HG02642 (cell line): ENCODE measurements around the gene EVX2.

Experiments used
- ATAC-seq: cut with Tn5 transposase; IDR thresholded peaks from one replicate; pipeline ENCODE4 v1.9.1; 2021; ENCODE audit warnings: mild to moderate bottlenecking; ENCODE audit not compliant: unreplicated experiment, poor library complexity

The EVX2 gene

GRCh38 chr2:176122683-176123410, 39.1 kb upstream of the EVX2 start, which contains the start of gene HOXD9:
Gene HOXD9 (plus strand): TSS chr2:176122719. CDS start chr2:176122769, 50 bp downstream.
- no peak for ATAC-seq

GRCh38 chr2:176122052-176122682, 38.4 kb upstream of the EVX2 start:
- no peak for ATAC-seq

GRCh38 chr2:176121190-176122051, 37.7 kb upstream of the EVX2 start:
- ATAC-seq = no peak

- ATAC-seq = no peak
Observed at GRCh38 chr2:176120364-176121189, 36.8 kb upstream of the EVX2 start.

GRCh38 chr2:176118601-176119339, 35.0 kb upstream of the EVX2 start:
- ATAC-seq = no peak

- no peak for ATAC-seq
Observed at GRCh38 chr2:176117823-176118371, 34.1 kb upstream of the EVX2 start.

GRCh38 chr2:176117162-176117822, 33.5 kb upstream of the EVX2 start:
- no peak for ATAC-seq

- no peak for ATAC-seq
Observed at GRCh38 chr2:176115883-176116813, 32.4 kb upstream of the EVX2 start, which contains the start of gene HOXD10. Gene HOXD10 (plus strand): TSS chr2:176116778. CDS start chr2:176116834, 56 bp downstream.

GRCh38 chr2:176114930-176115625, 31.3 kb upstream of the EVX2 start:
- ATAC-seq = no peak

GRCh38 chr2:176114120-176114929, 30.6 kb upstream of the EVX2 start:
- no peak for ATAC-seq

GRCh38 chr2:176112375-176113302, 28.9 kb upstream of the EVX2 start:
- no peak for ATAC-seq

GRCh38 chr2:176111846-176112374, 28.1 kb upstream of the EVX2 start:
- ATAC-seq = no peak

- no peak for ATAC-seq
Observed at GRCh38 chr2:176111309-176111663, 27.5 kb upstream of the EVX2 start.

GRCh38 chr2:176110415-176111308, 26.9 kb upstream of the EVX2 start:
- ATAC-seq = no peak
